Neural progenitor cell (in vitro differentiated cells): ENCODE results near the gene LRBA.

Source experiments
- EZH2 ChIP-seq: fragments of 200-600 bp; sonication (generic); IDR thresholded peaks from 2 replicates; pipeline ENCODE4 v1.6.1; 2017; ENCODE audit warnings: antibody characterized with exemption, mild to moderate bottlenecking, moderate library complexity
- EZH2phosphoT487 ChIP-seq: fragments of 200-600 bp; sonication (generic); IDR thresholded peaks from 2 replicates; pipeline ENCODE4 v1.6.1; 2017; ENCODE audit warnings: antibody characterized with exemption
- TF ChIP-seq, protein P1 (sequence below): fragments of 200-600 bp; sonication (generic); IDR thresholded peaks from 2 replicates; pipeline ENCODE4 v1.5.1; 2017; ENCODE audit warnings: antibody characterized with exemption, mild to moderate bottlenecking

DNA sequence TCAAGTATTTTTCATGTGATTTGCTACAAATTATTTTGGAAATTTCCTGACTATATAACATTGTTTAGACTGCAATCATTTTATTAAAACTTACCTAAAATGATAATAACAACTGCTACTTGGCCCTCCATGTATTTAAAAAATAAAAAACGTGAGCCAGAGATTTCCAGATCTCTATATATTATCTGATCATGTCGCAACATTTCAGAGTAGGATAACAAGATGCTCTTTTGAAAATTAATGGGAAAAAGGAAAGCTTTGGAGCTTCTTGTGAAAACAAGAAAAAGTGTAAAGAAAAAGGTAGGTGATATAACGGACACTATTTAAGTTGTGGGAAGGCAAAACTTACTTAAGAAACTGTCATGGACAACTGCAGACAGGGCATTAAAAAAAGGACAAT is 448.0 kb downstream of the LRBA start:
- no peak for TF ChIP-seq EZH2phosphoT487
- TF ChIP-seq, protein P1, sequence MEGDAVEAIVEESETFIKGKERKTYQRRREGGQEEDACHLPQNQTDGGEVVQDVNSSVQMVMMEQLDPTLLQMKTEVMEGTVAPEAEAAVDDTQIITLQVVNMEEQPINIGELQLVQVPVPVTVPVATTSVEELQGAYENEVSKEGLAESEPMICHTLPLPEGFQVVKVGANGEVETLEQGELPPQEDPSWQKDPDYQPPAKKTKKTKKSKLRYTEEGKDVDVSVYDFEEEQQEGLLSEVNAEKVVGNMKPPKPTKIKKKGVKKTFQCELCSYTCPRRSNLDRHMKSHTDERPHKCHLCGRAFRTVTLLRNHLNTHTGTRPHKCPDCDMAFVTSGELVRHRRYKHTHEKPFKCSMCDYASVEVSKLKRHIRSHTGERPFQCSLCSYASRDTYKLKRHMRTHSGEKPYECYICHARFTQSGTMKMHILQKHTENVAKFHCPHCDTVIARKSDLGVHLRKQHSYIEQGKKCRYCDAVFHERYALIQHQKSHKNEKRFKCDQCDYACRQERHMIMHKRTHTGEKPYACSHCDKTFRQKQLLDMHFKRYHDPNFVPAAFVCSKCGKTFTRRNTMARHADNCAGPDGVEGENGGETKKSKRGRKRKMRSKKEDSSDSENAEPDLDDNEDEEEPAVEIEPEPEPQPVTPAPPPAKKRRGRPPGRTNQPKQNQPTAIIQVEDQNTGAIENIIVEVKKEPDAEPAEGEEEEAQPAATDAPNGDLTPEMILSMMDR, result no peak
- TF ChIP-seq EZH2, result no peak
